ENCODE data around the gene GRIP2. TPM values are rescaled to one million over a fixed set of nuclear protein-coding genes. Genes with fewer than 3 reads are reported as not detected.

Gene GRIP2
- total and polyA plus RNA-seq, 7 donors, result under 0.01 to 1.7 (median 0.68) TPM

- peak; percentile 40 for DNase-seq
- H3K4me3 ChIP-seq, result no peak overlapping the region
- TF ChIP-seq POLR2AphosphoS5 (IDR thresholded peaks at IDR 0.05), result no peak
- no peak for TF ChIP-seq EP300 (IDR thresholded peaks at IDR 0.05)
- TF ChIP-seq POLR2A (IDR thresholded peaks at IDR 0.05), result no peak
- TF ChIP-seq CTCF (IDR thresholded peaks at IDR 0.05), result no peak
- no peak overlapping the region for H3K27ac ChIP-seq
- H3K4me1 ChIP-seq, result no peaks in the 10 kb centered on the region
- peaks cover 0 to 16% (median 0%) of the 10 kb centered on the region in 3 donors for H3K27me3 ChIP-seq
- intact Hi-C loops (cut with DNase I), result no loop called here
- H3K36me3 ChIP-seq, result no peaks in the 10 kb centered on the region
- WGBS, 2 donors, result 72 to 82% methylated on average over 3 of the region's 3 CpGs
- no peaks in the 10 kb centered on the region for H3K9me3 ChIP-seq
Measured at GRCh38 chr3:14538451-14539088, 1.6 kb downstream of the GRIP2 start.

DNA sequence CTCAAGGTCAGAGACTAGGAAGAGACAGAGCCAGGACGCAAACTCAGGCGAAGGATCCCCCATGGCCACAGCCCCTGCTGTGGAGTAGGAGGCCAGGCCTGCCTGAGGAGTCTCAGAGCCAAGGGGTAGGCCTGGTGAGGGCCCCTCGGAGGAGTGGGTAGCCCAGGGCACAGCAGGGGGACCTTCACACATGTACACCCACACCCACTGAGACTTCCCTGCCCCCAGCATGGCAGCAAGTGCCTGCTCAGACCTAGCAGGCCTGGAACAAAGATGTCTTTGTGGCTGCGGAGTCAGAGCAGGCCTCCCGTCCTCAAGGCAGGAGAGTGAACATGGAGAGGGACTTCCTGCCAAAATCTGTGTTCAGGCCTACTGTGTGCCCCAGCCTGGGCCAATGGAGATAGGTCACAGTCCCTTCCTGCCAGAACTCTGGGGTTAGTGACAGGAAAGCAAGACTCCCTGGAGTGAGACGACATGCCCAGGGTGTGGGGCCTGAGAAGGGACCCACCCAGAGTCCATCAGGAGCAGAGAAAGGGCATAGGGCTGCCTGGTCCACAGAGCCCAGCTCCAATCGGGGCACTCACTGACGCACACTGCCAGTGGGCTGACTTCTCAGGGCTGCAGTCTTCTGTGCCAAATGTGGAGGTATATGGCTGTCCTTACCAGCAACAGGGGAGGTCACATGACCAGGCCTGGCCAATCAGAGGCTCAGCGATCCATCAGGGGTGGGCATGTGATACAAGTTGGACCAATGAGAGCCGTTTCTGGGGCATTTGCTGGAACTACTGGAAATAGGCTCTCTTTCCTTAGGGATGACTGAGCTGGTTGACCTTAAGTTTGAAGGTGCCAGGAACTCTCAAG lies 2.3 kb downstream of the GRIP2 start:
- DNase-seq, result peak; percentile 27
- WGBS, 2 donors, result 89 to 90% methylated on average over 10 of the region's 10 CpGs
- H3K27me3 ChIP-seq, result peaks cover 0 to 16% (median 0%) of the 10 kb centered on the region in 3 donors
- intact Hi-C loops (cut with DNase I), result no loop called here
- no peaks in the 10 kb centered on the region for H3K9me3 ChIP-seq
- no peaks in the 10 kb centered on the region for H3K36me3 ChIP-seq
- no peaks in the 10 kb centered on the region for H3K4me1 ChIP-seq
- no peak overlapping the region for H3K4me3 ChIP-seq
- no peak overlapping the region for H3K27ac ChIP-seq
- TF ChIP-seq CTCF (IDR thresholded peaks at IDR 0.05) (no peak), EP300 (IDR thresholded peaks at IDR 0.05) (no peak), POLR2AphosphoS5 (IDR thresholded peaks at IDR 0.05) (no peak), POLR2A (IDR thresholded peaks at IDR 0.05) (no peak)

DNA sequence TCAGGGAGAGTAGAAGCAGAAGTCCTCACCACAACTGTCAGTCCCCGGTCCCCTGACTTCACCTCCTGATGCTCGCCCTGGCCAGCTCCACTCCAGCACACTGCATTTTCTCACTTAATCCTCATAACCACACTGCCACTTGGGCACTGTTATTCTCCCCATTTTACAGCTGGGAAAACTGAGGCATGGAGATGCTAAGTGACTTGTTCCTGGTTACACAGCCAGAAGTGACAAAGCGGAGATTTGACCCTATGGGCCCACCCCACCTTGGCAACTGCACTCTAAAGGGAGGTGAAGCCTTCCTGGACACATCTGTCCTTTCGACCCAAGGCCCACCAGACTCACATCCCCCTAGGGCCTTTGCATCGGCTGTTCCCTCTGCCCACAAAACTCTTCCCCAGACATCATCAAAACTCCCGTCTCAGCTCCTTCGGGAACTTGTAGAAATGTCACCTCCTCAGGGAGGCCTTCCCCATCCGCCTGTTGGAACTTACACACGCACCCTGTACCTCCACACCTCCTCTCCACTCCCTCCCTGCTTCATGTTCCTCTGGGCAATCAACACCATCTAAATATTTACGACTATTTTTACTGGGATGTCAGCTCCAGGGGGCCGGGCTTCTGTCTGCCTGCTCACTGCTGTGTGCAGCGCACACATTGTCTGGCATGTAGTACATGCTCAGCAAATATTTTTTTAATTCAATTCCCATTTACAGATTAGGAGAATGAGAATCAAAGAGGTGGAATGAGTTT lies 3.1 kb downstream of the GRIP2 start:
- Histone ChIP-seq H3K9me3 (no peaks in the 10 kb centered on the region), H3K4me1 (no peaks in the 10 kb centered on the region), H3K27ac (no peak overlapping the region), H3K4me3 (no peak overlapping the region), H3K36me3 (no peaks in the 10 kb centered on the region), H3K27me3 (peaks cover 0 to 16% (median 0%) of the 10 kb centered on the region in 3 donors)
- TF ChIP-seq POLR2A (IDR thresholded peaks at IDR 0.05) (no peak), POLR2AphosphoS5 (IDR thresholded peaks at IDR 0.05) (no peak), CTCF (IDR thresholded peaks at IDR 0.05) (no peak), EP300 (IDR thresholded peaks at IDR 0.05) (no peak)
- intact Hi-C loops (cut with DNase I), result no loop called here
- 85 to 89% methylated on average over 12 of the region's 12 CpGs for WGBS, 2 donors
- DNase-seq, result no peak

DNA sequence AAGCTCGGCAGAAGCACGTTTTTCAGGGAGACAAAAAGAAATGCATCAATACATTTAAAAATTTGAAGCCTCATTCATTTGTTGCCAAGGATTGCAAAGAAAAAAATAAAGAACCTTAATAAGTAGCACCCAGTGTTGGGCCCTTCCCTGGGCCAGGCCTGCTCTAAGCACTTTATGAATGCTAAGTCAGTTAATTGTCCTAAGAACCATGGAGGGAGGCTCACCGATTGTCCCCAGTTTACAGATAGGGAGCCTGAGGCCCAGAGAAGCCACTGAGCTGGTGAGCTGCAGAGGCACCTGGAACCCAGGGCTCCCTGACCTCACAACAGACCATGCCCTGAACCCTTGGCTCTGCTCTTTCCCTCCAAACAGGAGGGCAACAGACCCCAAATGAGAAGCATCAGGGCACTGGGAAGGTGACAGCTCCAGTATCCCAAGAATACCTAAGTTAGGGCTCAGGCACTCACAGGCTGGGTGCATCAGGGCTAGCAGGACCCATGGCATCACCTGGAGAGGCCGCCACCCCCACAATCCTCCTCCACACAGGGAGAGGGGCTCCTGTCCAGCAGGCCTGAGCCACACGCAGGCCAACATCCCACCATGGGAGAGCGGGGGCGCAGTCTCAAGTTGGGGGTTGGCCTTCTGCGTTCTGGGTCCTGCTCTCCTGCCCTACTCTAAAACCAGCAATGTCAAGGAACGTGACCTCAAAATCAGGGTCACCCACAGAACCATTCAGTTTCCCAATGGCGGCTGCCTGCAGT lies 3.9 kb downstream of the GRIP2 start:
- Histone ChIP-seq H3K4me3 (no peak overlapping the region), H3K4me1 (no peaks in the 10 kb centered on the region), H3K27me3 (peaks cover 0 to 10% (median 0%) of the 10 kb centered on the region in 3 donors), H3K9me3 (no peaks in the 10 kb centered on the region), H3K36me3 (no peaks in the 10 kb centered on the region), H3K27ac (no peak overlapping the region)
- TF ChIP-seq CTCF (IDR thresholded peaks at IDR 0.05) (no peak), EP300 (IDR thresholded peaks at IDR 0.05) (no peak), POLR2AphosphoS5 (IDR thresholded peaks at IDR 0.05) (no peak), POLR2A (IDR thresholded peaks at IDR 0.05) (no peak)
- intact Hi-C loops (cut with DNase I), result no loop called here
- no peak for DNase-seq
- 94% methylated on average over 10 of the region's 10 CpGs for WGBS, 2 donors
